SK-N-MC (cell line): ENCODE data around the gene GIPC2.

Experiments
- DNase-seq: peaks from one replicate; pipeline ENCODE4 v3.0.0-alpha.2; 2011; ENCODE audit warnings: low read depth, low spot score
- H3K27ac ChIP-seq: fragments of 200-600 bp; sonication (generic); 2 replicates; pipeline ENCODE4 v1.5.1; 2016; ENCODE audit warnings: mixed run types
- H3K36me3 ChIP-seq: fragments of 200-600 bp; sonication (generic); 2 replicates; pipeline ENCODE4 v1.6.1; 2017; ENCODE audit warnings: antibody characterized with exemption, low read length, mixed read lengths; ENCODE audit not compliant: insufficient read depth
- H3K4me3 ChIP-seq: fragments of 200-600 bp; sonication (generic); 2 replicates; pipeline ENCODE4 v1.5.1; 2016
- H3K9ac ChIP-seq: fragments of 200-600 bp; sonication (generic); 2 replicates; pipeline ENCODE4 v1.8.0; 2017; ENCODE audit warnings: mixed run types, mixed read lengths; ENCODE audit not compliant: insufficient read length
- H3K9me3 ChIP-seq: fragments of 200-600 bp; sonication (generic); 2 replicates; pipeline ENCODE4 v1.6.1; 2017; ENCODE audit warnings: low read depth, mild to moderate bottlenecking, antibody characterized with exemption, low read length, moderate library complexity, mixed read lengths
- EZH2 ChIP-seq: fragments of 200-600 bp; sonication (generic); IDR thresholded peaks from one replicate; pipeline ENCODE4 v1.6.1; 2017; ENCODE audit warnings: antibody characterized with exemption
- FOXP2 ChIP-seq: optimal IDR thresholded peaks from 2 replicates; pipeline ENCODE3; 2011; ENCODE audit warnings: mild to moderate bottlenecking, moderate library complexity; ENCODE audit not compliant: insufficient read depth; ENCODE audit errors: extremely low read length, control extremely low read depth
- POLR2AphosphoS5 ChIP-seq: IDR thresholded peaks from 2 replicates; pipeline ENCODE4 v1.6.1; 2012; ENCODE audit warnings: mild to moderate bottlenecking, low read depth, low read length, borderline replicate concordance

Gene GIPC2

GRCh38 chr1:78126506-78126905, 80.7 kb downstream of the GIPC2 start:
- Histone ChIP-seq H3K4me3 (no peak overlapping the region), H3K27ac (no peak overlapping the region), H3K9me3 (no peaks in the 10 kb centered on the region), H3K9ac (no peak overlapping the region), H3K36me3 (no peaks in the 10 kb centered on the region)
- TF ChIP-seq EZH2 = no peak
- no peak for DNase-seq

GRCh38 chr1:78132174-78132947, 86.6 kb downstream of the GIPC2 start:
- Histone ChIP-seq H3K36me3 (no peaks in the 10 kb centered on the region), H3K27ac (0 out of 2 replicates have a peak overlapping the region, but pooled peaks have one; percentile 12), H3K4me3 (no peak overlapping the region), H3K9me3 (no peaks in the 10 kb centered on the region), H3K9ac (no peak overlapping the region)
- no peak for DNase-seq
- no peak for TF ChIP-seq FOXP2
- no peak for TF ChIP-seq POLR2AphosphoS5
- TF ChIP-seq EZH2 = no peak

GRCh38 chr1:78132948-78133322, 87.2 kb downstream of the GIPC2 start:
- H3K4me3 ChIP-seq = no peak overlapping the region
- H3K9ac ChIP-seq = no peak overlapping the region
- TF ChIP-seq FOXP2 = no peak
- no peak for TF ChIP-seq EZH2
- no peak for TF ChIP-seq POLR2AphosphoS5
- no peaks in the 10 kb centered on the region for H3K9me3 ChIP-seq
- no peak for DNase-seq
- no peak overlapping the region for H3K27ac ChIP-seq
- no peaks in the 10 kb centered on the region for H3K36me3 ChIP-seq

- Histone ChIP-seq H3K9ac (no peak overlapping the region), H3K4me3 (no peak overlapping the region), H3K36me3 (no peaks in the 10 kb centered on the region), H3K9me3 (no peaks in the 10 kb centered on the region), H3K27ac (no peak overlapping the region)
- TF ChIP-seq POLR2AphosphoS5 (no peak), FOXP2 (no peak), EZH2 (no peak)
- DNase-seq = no peak
These were observed 90.9 kb downstream of the GIPC2 start for GRCh38 chr1:78136680-78137079.

GRCh38 chr1:78141531-78142231, 95.9 kb downstream of the GIPC2 start:
- TF ChIP-seq POLR2AphosphoS5 (no peak), FOXP2 (no peak), EZH2 (no peak)
- H3K9me3 ChIP-seq = no peaks in the 10 kb centered on the region
- H3K36me3 ChIP-seq = no peaks in the 10 kb centered on the region
- no peak overlapping the region for H3K27ac ChIP-seq
- DNase-seq = no peak
- H3K4me3 ChIP-seq = no peak overlapping the region
- H3K9ac ChIP-seq = no peak overlapping the region

- DNase-seq = no peak
- Histone ChIP-seq H3K36me3 (no peaks in the 10 kb centered on the region), H3K9me3 (no peaks in the 10 kb centered on the region), H3K9ac (no peak overlapping the region), H3K4me3 (no peak overlapping the region), H3K27ac (no peak overlapping the region)
- TF ChIP-seq POLR2AphosphoS5 (no peak), EZH2 (no peak), FOXP2 (no peak)
These were observed 97.0 kb downstream of the GIPC2 start for GRCh38 chr1:78142736-78143135.

GRCh38 chr1:78143152-78143551, 97.4 kb downstream of the GIPC2 start:
- no peaks in the 10 kb centered on the region for H3K36me3 ChIP-seq
- no peak for DNase-seq

GRCh38 chr1:78143673-78144072, 97.9 kb downstream of the GIPC2 start:
- TF ChIP-seq FOXP2 (no peak), POLR2AphosphoS5 (no peak)
- Histone ChIP-seq H3K9ac (no peak overlapping the region), H3K36me3 (no peaks in the 10 kb centered on the region), H3K27ac (no peak overlapping the region), H3K9me3 (no peaks in the 10 kb centered on the region), H3K4me3 (no peak overlapping the region)
- no peak for DNase-seq

More at GRCh38 chr1:78143152-78143551, 97.4 kb downstream of the GIPC2 start:
- H3K9ac ChIP-seq = no peak overlapping the region
- H3K9me3 ChIP-seq = no peaks in the 10 kb centered on the region
- TF ChIP-seq EZH2 (no peak), FOXP2 (no peak), POLR2AphosphoS5 (no peak)
- H3K27ac ChIP-seq = no peak overlapping the region
- no peak overlapping the region for H3K4me3 ChIP-seq
